ENCODE measurements around the gene FOXP2.

GRCh38 chr7:114478384-114478783, 63.8 kb downstream of the FOXP2 start:
- TF ChIP-seq EZH2 (IDR thresholded peaks at IDR 0.05) (no peak), CTCF (IDR thresholded peaks at IDR 0.05) (no peak), EZH2phosphoT487 (IDR thresholded peaks at IDR 0.05) (no peak)
